GM18498 (cell line): ENCODE data around the gene PCNX3.
"Not testable (repeated sequence)": the region's sequence is repeated elsewhere in the genome, so short reads cannot be mapped to it uniquely, and the experiment has no call there.

Experiments
- ATAC-seq: cut with Tn5 transposase; IDR thresholded peaks from one replicate; pipeline ENCODE4 v1.9.1; 2021; ENCODE audit warnings: mild to moderate bottlenecking, moderate library complexity; ENCODE audit not compliant: unreplicated experiment

The PCNX3 gene

GRCh38 chr11:65680192-65680743, 64.7 kb downstream of the PCNX3 start:
- ATAC-seq: no peak

DNA sequence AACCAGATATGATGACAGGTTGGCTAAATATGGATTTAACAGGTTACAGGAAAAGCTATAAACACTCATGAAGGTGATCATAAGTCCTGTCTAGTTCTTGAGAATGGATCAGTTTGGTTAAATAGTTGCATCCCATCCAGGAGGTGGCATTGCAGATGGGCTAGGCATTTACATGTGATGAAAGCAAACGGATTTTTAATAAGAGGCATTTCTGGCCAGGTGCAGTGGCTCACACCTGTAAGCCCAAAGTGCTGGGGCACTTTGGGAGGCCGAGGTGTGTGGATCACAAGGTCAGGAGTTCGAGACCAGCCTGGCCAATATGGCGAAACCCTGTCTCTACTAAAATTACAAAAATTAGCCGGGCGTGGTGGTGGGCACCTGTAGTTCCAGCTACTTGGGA, 67.9 kb downstream of the PCNX3 start:
- ATAC-seq: not testable (repeated sequence)

GRCh38 chr11:65685981-65686380, 70.4 kb downstream of the PCNX3 start:
- no peak for ATAC-seq
